ENCODE results near the gene SUSD4.

Gene SUSD4

DNA sequence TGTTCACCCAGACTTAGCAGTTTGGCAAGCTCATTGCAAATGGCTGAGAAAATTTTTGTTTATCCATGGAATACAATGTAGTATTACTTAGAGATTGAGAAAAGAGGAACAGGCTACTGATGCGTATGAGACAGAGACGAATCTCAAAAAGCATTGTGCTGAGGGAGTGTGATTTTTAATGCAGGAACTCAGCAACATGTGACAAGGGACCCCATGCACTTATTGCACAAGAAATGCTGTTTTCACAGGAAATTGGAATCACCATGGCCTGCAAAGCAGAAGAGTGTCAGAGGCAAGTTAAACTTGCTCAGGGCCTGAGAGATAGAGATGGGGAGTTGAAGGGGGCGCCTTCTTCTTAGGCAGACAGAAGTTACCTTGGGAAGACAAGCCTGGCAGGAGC is 188.3 kb downstream of the SUSD4 start:
- in situ Hi-C loops (cut with HindIII; ENCODE audit: low pct_ligation_motif_present, low sequenced_read_pairs): no loop called here
- no peaks in the 10 kb centered on the region for H3K36me3 ChIP-seq (replicated peaks)
- DNase-seq: no peak

DNA sequence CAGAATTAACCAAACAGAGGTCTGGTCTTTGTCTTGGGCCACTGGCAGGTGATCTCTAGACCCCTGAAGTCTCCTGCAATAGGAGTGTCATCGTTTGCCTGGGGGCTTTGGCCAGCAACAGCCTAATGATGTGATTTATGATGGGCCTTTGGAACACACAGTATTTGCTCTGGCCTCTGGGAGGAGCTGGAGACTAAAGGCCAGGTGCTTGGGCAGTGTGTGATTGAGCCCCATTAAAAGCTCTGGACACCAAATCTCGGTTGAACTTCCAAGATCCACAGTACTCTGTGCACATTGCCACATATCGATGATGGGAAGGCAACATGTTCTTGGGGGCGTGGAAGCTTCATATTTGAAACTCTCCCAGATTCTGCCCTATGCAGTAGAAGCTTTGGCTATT is 188.9 kb downstream of the SUSD4 start:
- no peak for DNase-seq
- TF ChIP-seq, protein P1, sequence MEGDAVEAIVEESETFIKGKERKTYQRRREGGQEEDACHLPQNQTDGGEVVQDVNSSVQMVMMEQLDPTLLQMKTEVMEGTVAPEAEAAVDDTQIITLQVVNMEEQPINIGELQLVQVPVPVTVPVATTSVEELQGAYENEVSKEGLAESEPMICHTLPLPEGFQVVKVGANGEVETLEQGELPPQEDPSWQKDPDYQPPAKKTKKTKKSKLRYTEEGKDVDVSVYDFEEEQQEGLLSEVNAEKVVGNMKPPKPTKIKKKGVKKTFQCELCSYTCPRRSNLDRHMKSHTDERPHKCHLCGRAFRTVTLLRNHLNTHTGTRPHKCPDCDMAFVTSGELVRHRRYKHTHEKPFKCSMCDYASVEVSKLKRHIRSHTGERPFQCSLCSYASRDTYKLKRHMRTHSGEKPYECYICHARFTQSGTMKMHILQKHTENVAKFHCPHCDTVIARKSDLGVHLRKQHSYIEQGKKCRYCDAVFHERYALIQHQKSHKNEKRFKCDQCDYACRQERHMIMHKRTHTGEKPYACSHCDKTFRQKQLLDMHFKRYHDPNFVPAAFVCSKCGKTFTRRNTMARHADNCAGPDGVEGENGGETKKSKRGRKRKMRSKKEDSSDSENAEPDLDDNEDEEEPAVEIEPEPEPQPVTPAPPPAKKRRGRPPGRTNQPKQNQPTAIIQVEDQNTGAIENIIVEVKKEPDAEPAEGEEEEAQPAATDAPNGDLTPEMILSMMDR (IDR thresholded peaks at IDR 0.05; ENCODE audit: low read depth, low read length, missing control alignments): peak; percentile 52
- in situ Hi-C loops (cut with HindIII; ENCODE audit: low pct_ligation_motif_present, low sequenced_read_pairs): no loop called here
- no peaks in the 10 kb centered on the region for H3K36me3 ChIP-seq (replicated peaks)
- no peak overlapping the region for H3K27ac ChIP-seq
- H3K4me3 ChIP-seq (ENCODE audit: low read depth, low read length): no peak overlapping the region
- H3K27me3 ChIP-seq (replicated peaks): no peaks in the 10 kb centered on the region

More for the DNA sequence above, 188.3 kb downstream of the SUSD4 start:
- Histone ChIP-seq H3K4me3 (ENCODE audit: low read depth, low read length) (no peak overlapping the region), H3K27me3 (replicated peaks) (no peaks in the 10 kb centered on the region), H3K27ac (no peak overlapping the region)
- TF ChIP-seq, protein P1 (IDR thresholded peaks at IDR 0.05; ENCODE audit: low read depth, low read length, missing control alignments): no peak
